NCI-H1694 treated with DMSO at 0.1 percent for 48 hours (cell line): Measurements from ENCODE around the gene PAM16.
A peak's percentile ranks its signal among the peaks of the same experiment; 100 is the strongest.
"Not testable (repeated sequence)": the region's sequence is repeated elsewhere in the genome, so short reads cannot be mapped to it uniquely, and the experiment has no call there.

Source experiments
- DNase-seq: peaks from one replicate; lab custom pipeline; 2025; lab: John Stamatoyannopoulos, UW

Gene PAM16

GRCh38 chr16:4350787-4351659 lies at the start of gene PAM16:
TSS of gene PAM16 (minus strand) at chr16:4351321. CDS start at chr16:4351234, 87 bp downstream.
- DNase-seq = peak; percentile 87

- no peak for DNase-seq
Observed at GRCh38 chr16:4399001-4399730, 48.0 kb upstream of the PAM16 start.

GRCh38 chr16:4395055-4395726 lies 44.1 kb upstream of the PAM16 start:
- no peak for DNase-seq

- not testable (repeated sequence) for DNase-seq
Observed at GRCh38 chr16:4393850-4394249, 42.7 kb upstream of the PAM16 start.

GRCh38 chr16:4393240-4393600 lies 42.1 kb upstream of the PAM16 start:
- no peak for DNase-seq

GRCh38 chr16:4392382-4393239 lies 41.5 kb upstream of the PAM16 start:
- no peak for DNase-seq

GRCh38 chr16:4391631-4392381 lies 40.7 kb upstream of the PAM16 start:
- DNase-seq = no peak

- DNase-seq = no peak
Observed at GRCh38 chr16:4390266-4391260, 39.4 kb upstream of the PAM16 start.

- no peak for DNase-seq
Observed at GRCh38 chr16:4389051-4389955, 38.2 kb upstream of the PAM16 start.

- no peak for DNase-seq
Observed at GRCh38 chr16:4388271-4389021, 37.3 kb upstream of the PAM16 start.

- DNase-seq = no peak
Observed at GRCh38 chr16:4387781-4388180, 36.7 kb upstream of the PAM16 start.

GRCh38 chr16:4386951-4387565 lies 35.9 kb upstream of the PAM16 start:
- DNase-seq = no peak

- no peak for DNase-seq
Observed at GRCh38 chr16:4386451-4386805, 35.3 kb upstream of the PAM16 start.

- DNase-seq = no peak
Observed at GRCh38 chr16:4385789-4386450, 34.8 kb upstream of the PAM16 start.

GRCh38 chr16:4385066-4385788 lies 34.1 kb upstream of the PAM16 start:
- DNase-seq = no peak

GRCh38 chr16:4384509-4384942 lies 33.4 kb upstream of the PAM16 start:
- DNase-seq = no peak
